OCI-LY3 (cell line): Measurements from ENCODE around the gene SYT7.
"Not testable (repeated sequence)": the region's sequence is repeated elsewhere in the genome, so short reads cannot be mapped to it uniquely, and the experiment has no call there.

Experiments
- H2AFZ ChIP-seq: fragments of 200-600, 300-600 bp; shearing (Covaris generic); 2 replicates; pipeline ENCODE4 v1.6.0; 2014; ENCODE audit warnings: antibody characterized with exemption, low read depth, low read length
- H3K27ac ChIP-seq: fragments of 200-600, 300-600 bp; sonication (generic); 2 replicates; pipeline ENCODE4 v1.5.1; 2014; ENCODE audit warnings: mild to moderate bottlenecking, low read length, moderate library complexity, mixed read lengths
- H3K27me3 ChIP-seq: fragments of 200-600, 300-600 bp; sonication (generic); 2 replicates; pipeline ENCODE4 v1.6.1; 2014; ENCODE audit warnings: low read depth, low read length, mixed read lengths
- H3K36me3 ChIP-seq: fragments of 200-600, 300-600 bp; sonication (generic); replicated peaks from 2 replicates; pipeline ENCODE3; 2014; ENCODE audit warnings: low read depth, low read length, mixed read lengths
- H3K4me1 ChIP-seq: fragments of 300-600, 200-600 bp; sonication (generic); 2 replicates; pipeline ENCODE4 v1.6.1; 2014; ENCODE audit warnings: low read length, mixed read lengths
- H3K4me2 ChIP-seq: fragments of 200-600, 300-600 bp; sonication (generic); 2 replicates; pipeline ENCODE4 v1.6.1; 2014; ENCODE audit warnings: low read length, mixed read lengths
- H3K4me3 ChIP-seq: fragments of 300-600, 200-600 bp; sonication (generic); 2 replicates; pipeline ENCODE4 v1.5.1; 2014; ENCODE audit warnings: antibody characterized with exemption, mild to moderate bottlenecking, low read length, moderate library complexity
- H3K79me2 ChIP-seq: fragments of 300-600, 200-600 bp; shearing (Covaris generic); 2 replicates; pipeline ENCODE4 v1.6.1; 2014; ENCODE audit warnings: mild to moderate bottlenecking, low read length, mixed read lengths
- H3K9ac ChIP-seq: fragments of 300-600, 200-600 bp; shearing (Covaris generic); 2 replicates; pipeline ENCODE4 v1.6.0; 2014; ENCODE audit warnings: mild to moderate bottlenecking, low read length, moderate library complexity
- H3K9me3 ChIP-seq: fragments of 200-600, 300-600 bp; shearing (Covaris generic); 2 replicates; pipeline ENCODE4 v1.6.1; 2014; ENCODE audit warnings: low read length, mixed read lengths; ENCODE audit not compliant: insufficient read depth
- H4K20me1 ChIP-seq: fragments of 200-600, 300-600 bp; sonication (generic); 2 replicates; pipeline ENCODE4 v1.6.1; 2016; ENCODE audit warnings: low read length, mixed read lengths; ENCODE audit not compliant: insufficient read depth
- CTCF ChIP-seq: fragments of 200-600, 300-600 bp; sonication (generic); IDR thresholded peaks from 2 replicates; pipeline ENCODE4 v1.5.1; 2014; ENCODE audit warnings: antibody characterized with exemption, low read length, low read depth
- EZH2phosphoT487 ChIP-seq: fragments of 200-600 bp; shearing (Covaris generic); IDR thresholded peaks from 2 replicates; pipeline ENCODE4 v1.6.1; 2018; ENCODE audit warnings: antibody characterized with exemption, mixed run types, low read depth

The SYT7 gene

GRCh38 chr11:61480994-61481335, 99.9 kb downstream of the SYT7 start:
- Histone ChIP-seq H3K9me3 (no peaks in the 10 kb centered on the region), H3K27ac (no peak overlapping the region), H3K27me3 (no peaks in the 10 kb centered on the region), H3K79me2 (no peaks in the 10 kb centered on the region), H3K36me3 (no peaks in the 10 kb centered on the region), H3K4me1 (0 out of 2 replicates have a peak, but pooled peaks cover 3% of the 10 kb centered on the region), H3K9ac (no peak overlapping the region), H3K4me2 (no peak overlapping the region), H4K20me1 (no peaks in the 10 kb centered on the region), H2AFZ (no peak overlapping the region), H3K4me3 (no peak overlapping the region)
- TF ChIP-seq CTCF: no peak
- TF ChIP-seq EZH2phosphoT487: no peak

GRCh38 chr11:61480261-61480993, 100.4 kb downstream of the SYT7 start:
- no peak overlapping the region for H3K4me3 ChIP-seq
- H3K27me3 ChIP-seq: no peaks in the 10 kb centered on the region
- no peak overlapping the region for H3K4me2 ChIP-seq
- no peak overlapping the region for H3K27ac ChIP-seq
- no peak overlapping the region for H2AFZ ChIP-seq
- TF ChIP-seq CTCF: no peak
- no peak for TF ChIP-seq EZH2phosphoT487
- no peaks in the 10 kb centered on the region for H3K36me3 ChIP-seq
- 0 out of 2 replicates have a peak, but pooled peaks cover 3% of the 10 kb centered on the region for H3K4me1 ChIP-seq
- no peak overlapping the region for H3K9ac ChIP-seq
- H3K9me3 ChIP-seq: no peaks in the 10 kb centered on the region
- no peaks in the 10 kb centered on the region for H4K20me1 ChIP-seq
- H3K79me2 ChIP-seq: no peaks in the 10 kb centered on the region

GRCh38 chr11:61479360-61480058, 101.4 kb downstream of the SYT7 start:
- not testable (repeated sequence) for H3K79me2 ChIP-seq, H3K4me1 ChIP-seq, H3K27ac ChIP-seq, H3K9ac ChIP-seq, H4K20me1 ChIP-seq, H3K27me3 ChIP-seq, H2AFZ ChIP-seq, H3K4me2 ChIP-seq, H3K36me3 ChIP-seq, H3K9me3 ChIP-seq, H3K4me3 ChIP-seq

- TF ChIP-seq EZH2phosphoT487 (no peak), CTCF (peak; percentile 97)
- Histone ChIP-seq H2AFZ (no peak overlapping the region), H3K4me2 (peak overlapping the region; percentile 59)
Observed at GRCh38 chr11:61477727-61478148, 103.1 kb downstream of the SYT7 start.

More at GRCh38 chr11:61477727-61478148, 103.1 kb downstream of the SYT7 start:
- Histone ChIP-seq H3K4me3 (peak overlapping the region; percentile 22; the same call in 1 of the 2 replicates), H3K4me1 (peaks cover 10% of the 10 kb centered on the region), H3K9me3 (no peaks in the 10 kb centered on the region), H3K36me3 (peaks cover 2% of the 10 kb centered on the region), H4K20me1 (no peaks in the 10 kb centered on the region), H3K27me3 (no peaks in the 10 kb centered on the region), H3K27ac (no peak overlapping the region), H3K9ac (no peak overlapping the region), H3K79me2 (no peaks in the 10 kb centered on the region)
